ENCODE results near the gene CASK. TPM values are rescaled to one million over a fixed set of nuclear protein-coding genes. Genes with fewer than 3 reads are reported as not detected.

The CASK gene
- polyA plus RNA-seq, 4 donors: 40.6 to 58.6 (median 48.9) TPM

- no peak for DNase-seq (ENCODE audit: low read depth in 4 of 4, low spot score in 3 of 4)
Observed at GRCh38 chrX:41837270-41837944, 85.9 kb downstream of the CASK start.

GRCh38 chrX:41828826-41829225 lies 94.5 kb downstream of the CASK start:
- no peak for DNase-seq (ENCODE audit: low read depth in 4 of 4, low spot score in 3 of 4)

GRCh38 chrX:41827886-41828285 lies 95.5 kb downstream of the CASK start:
- DNase-seq (ENCODE audit: low read depth in 4 of 4, low spot score in 3 of 4): no peak

GRCh38 chrX:41825796-41826195 lies 97.6 kb downstream of the CASK start:
- no peak for DNase-seq (ENCODE audit: low read depth in 4 of 4, low spot score in 3 of 4)

GRCh38 chrX:41824551-41824950 lies 98.8 kb downstream of the CASK start:
- no peak for DNase-seq (ENCODE audit: low read depth in 4 of 4, low spot score in 3 of 4)

- DNase-seq (ENCODE audit: low read depth in 4 of 4, low spot score in 3 of 4): no peak
Observed at GRCh38 chrX:41823402-41823801, 100.0 kb downstream of the CASK start.

GRCh38 chrX:41822892-41823291 lies 100.5 kb downstream of the CASK start:
- no peak for DNase-seq (ENCODE audit: low read depth in 4 of 4, low spot score in 3 of 4)

GRCh38 chrX:41808047-41808446 lies 115.3 kb downstream of the CASK start:
- no peak for DNase-seq (ENCODE audit: low read depth in 4 of 4, low spot score in 3 of 4)

- DNase-seq (ENCODE audit: low read depth in 4 of 4, low spot score in 3 of 4): no peak
Observed at GRCh38 chrX:41802958-41803357, 120.4 kb downstream of the CASK start.

- DNase-seq (ENCODE audit: low read depth in 4 of 4, low spot score in 3 of 4): no peak
Observed at GRCh38 chrX:41799661-41800060, 123.7 kb downstream of the CASK start.

- no peak for DNase-seq (ENCODE audit: low read depth in 4 of 4, low spot score in 3 of 4)
Observed at GRCh38 chrX:41796577-41796976, 126.8 kb downstream of the CASK start.

- no peak for DNase-seq (ENCODE audit: low read depth in 4 of 4, low spot score in 3 of 4)
Observed at GRCh38 chrX:41796046-41796445, 127.3 kb downstream of the CASK start.

- no peak for DNase-seq (ENCODE audit: low read depth in 4 of 4, low spot score in 3 of 4)
Observed at GRCh38 chrX:41789374-41789773, 134.0 kb downstream of the CASK start.

GRCh38 chrX:41785685-41786084 lies 137.7 kb downstream of the CASK start:
- no peak for DNase-seq (ENCODE audit: low read depth in 4 of 4, low spot score in 3 of 4)

GRCh38 chrX:41781500-41781899 lies 141.9 kb downstream of the CASK start:
- DNase-seq (ENCODE audit: low read depth in 4 of 4, low spot score in 3 of 4): no peak

GRCh38 chrX:41779941-41780340 lies 143.4 kb downstream of the CASK start:
- DNase-seq (ENCODE audit: low read depth in 4 of 4, low spot score in 3 of 4): no peak

GRCh38 chrX:41779030-41779564 lies 144.3 kb downstream of the CASK start:
- no peak for DNase-seq (ENCODE audit: low read depth in 4 of 4, low spot score in 3 of 4)

- DNase-seq (ENCODE audit: low read depth in 4 of 4, low spot score in 3 of 4): no peak
Observed at GRCh38 chrX:41761702-41762101, 161.7 kb downstream of the CASK start.

- DNase-seq (ENCODE audit: low read depth in 4 of 4, low spot score in 3 of 4): no peak
Observed at GRCh38 chrX:41761169-41761568, 162.2 kb downstream of the CASK start.

GRCh38 chrX:41759817-41760216 lies 163.5 kb downstream of the CASK start:
- DNase-seq (ENCODE audit: low read depth in 4 of 4, low spot score in 3 of 4): no peak

- no peak for DNase-seq (ENCODE audit: low read depth in 4 of 4, low spot score in 3 of 4)
Observed at GRCh38 chrX:41758401-41758800, 165.0 kb downstream of the CASK start.

- no peak for DNase-seq (ENCODE audit: low read depth in 4 of 4, low spot score in 3 of 4)
Observed at GRCh38 chrX:41750716-41751115, 172.6 kb downstream of the CASK start.

- DNase-seq (ENCODE audit: low read depth in 4 of 4, low spot score in 3 of 4): no peak
Observed at GRCh38 chrX:41739871-41740270, 183.5 kb downstream of the CASK start.

Data from left renal pelvis (tissue), 4 donors.